Prostate gland (tissue), 2 donors: Measurements from ENCODE around the gene ATL3. TPM values are rescaled to one million over a fixed set of nuclear protein-coding genes. Genes with fewer than 3 reads are reported as not detected.
"Not testable (repeated sequence)": the region's sequence is repeated elsewhere in the genome, so short reads cannot be mapped to it uniquely, and the experiment has no call there.

ENCODE experiments used
- DNase-seq: peaks from one replicate; pipeline ENCODE4 v3.0.0-alpha.2; 2019; ENCODE audit warnings: low spot score
- H3K27ac ChIP-seq, 2 donors: fragments of 200-600 bp; sonication (generic); 2 replicates each; pipeline ENCODE4 v1.5.1; 2017 to 2019
- H3K27me3 ChIP-seq: fragments of 200-600 bp; sonication (generic); replicated peaks from 2 replicates; pipeline ENCODE4 v1.5.1; 2019; ENCODE audit not compliant: insufficient read depth
- H3K36me3 ChIP-seq, 2 donors: fragments of 200-600 bp; sonication (generic); 1 replicate in 1 of 2; 2 replicates in 1 of 2; pipeline versions ENCODE4 v1.5.1 to v1.8.1; 2017 to 2019
- H3K4me1 ChIP-seq: fragments of 200-600 bp; sonication (generic); replicated peaks from 2 replicates; pipeline ENCODE4 v1.5.1; 2019
- H3K4me3 ChIP-seq, 2 donors: fragments of 200-600 bp; sonication (generic); 2 replicates each; pipeline ENCODE4 v1.5.1; 2017 to 2019
- H3K9me3 ChIP-seq: fragments of 200-600 bp; sonication (generic); 2 replicates; pipeline ENCODE4 v1.5.1; 2017
- CTCF ChIP-seq, 4 experiments: fragments of 200-600 bp in 2 of 4; fragments of 450-650 bp in 2 of 4; sonication (generic) in 2 of 4; IDR thresholded peaks; 1 replicate in 3 of 4; 2 replicates in 1 of 4; pipeline ENCODE4 v1.5.1; 2016 to 2019; ENCODE audit warnings: antibody characterized with exemption in 4 of 4, mild to moderate bottlenecking in 2 of 4, moderate library complexity in 2 of 4
- POLR2A ChIP-seq: fragments of 450-650 bp; IDR thresholded peaks from one replicate; pipeline ENCODE4 v1.6.1; 2016; ENCODE audit warnings: antibody characterized with exemption, mild to moderate bottlenecking
- POLR2AphosphoS5 ChIP-seq: sonication (generic); formaldehyde crosslinking; IDR thresholded peaks from one replicate; pipeline ENCODE4 v1.6.1; 2017; ENCODE audit warnings: antibody characterized with exemption
- WGBS: methylation state at CpG from one replicate; pipeline ENCODE4 v1.1.5; 2018; 5-methylcytosine and 5-hydroxymethylcytosine counted together
- intact Hi-C: fragments of 100-400 bp; cut with DNase I; formaldehyde crosslinking; loops from one replicate; pipeline ENCODE4 v1.14.2; 2022
- total RNA-seq, 2 donors: library from RNA; depleted of rRNA; stranded (reverse); fragments of >200 nt; gene quantifications; one replicate each; pipeline ENCODE4 v1.1.0, GENCODE V29; 2016

ATL3 gene
- total RNA-seq, 2 donors from 2014 or later, result 46.7 to 64.3 TPM

- no peak for DNase-seq
- Histone ChIP-seq H3K27ac (no peak overlapping the region), H3K36me3 (no peaks in the 10 kb centered on the region), H3K27me3 (no peaks in the 10 kb centered on the region), H3K4me3 (no peak overlapping the region), H3K4me1 (peaks cover 4% of the 10 kb centered on the region), H3K9me3 (no peaks in the 10 kb centered on the region)
- intact Hi-C loops, result loop anchor here (10.0 kb wide), 1 partner anchor 47 kb away; no protein-coding TSS in a partner anchor
- TF ChIP-seq POLR2AphosphoS5 (no peak), POLR2A (no peak), CTCF (IDR thresholded peaks at IDR 0.05) (no peak)
- WGBS, result 81% methylated on average over 1 of the region's 1 CpG
Observed at GRCh38 chr11:63687845-63688244, 16.7 kb upstream of the ATL3 start.

GRCh38 chr11:63686926-63687325 is 15.8 kb upstream of the ATL3 start:
- Histone ChIP-seq H3K4me1 (peaks cover 4% of the 10 kb centered on the region), H3K27ac (no peak overlapping the region), H3K27me3 (no peaks in the 10 kb centered on the region), H3K4me3 (no peak overlapping the region), H3K9me3 (no peaks in the 10 kb centered on the region), H3K36me3 (no peaks in the 10 kb centered on the region)
- intact Hi-C loops, result loop anchor here (10.0 kb wide), 1 partner anchor 48 kb away; no protein-coding TSS in a partner anchor
- TF ChIP-seq POLR2AphosphoS5 (no peak), POLR2A (no peak), CTCF (IDR thresholded peaks at IDR 0.05) (no peak)
- 36% methylated on average over 2 of the region's 2 CpGs for WGBS
- DNase-seq, result no peak

GRCh38 chr11:63685158-63685721 is 14.1 kb upstream of the ATL3 start:
- H3K36me3 ChIP-seq, H3K27me3 ChIP-seq, H3K4me1 ChIP-seq, H3K9me3 ChIP-seq, H3K4me3 ChIP-seq, DNase-seq, H3K27ac ChIP-seq: not testable (repeated sequence)
- WGBS, result 86% methylated on average over 7 of the region's 7 CpGs
- intact Hi-C loops, result loop anchor here (10.0 kb wide), 1 partner anchor 50 kb away; no protein-coding TSS in a partner anchor

- H3K4me1 ChIP-seq, result peaks cover 4% of the 10 kb centered on the region
- peak overlapping the region; percentile 76 to 89 for H3K4me3 ChIP-seq
- no peaks in the 10 kb centered on the region for H3K9me3 ChIP-seq
- no peak for DNase-seq
- TF ChIP-seq CTCF (IDR thresholded peaks at IDR 0.05) (no peak), POLR2AphosphoS5 (no peak), POLR2A (no peak)
- intact Hi-C loops, result loop anchor here (10.0 kb wide), 1 partner anchor 51 kb away; no protein-coding TSS in a partner anchor
- H3K36me3 ChIP-seq, result no peaks in the 10 kb centered on the region
- 73% methylated on average over 8 of the region's 8 CpGs for WGBS
- no peaks in the 10 kb centered on the region for H3K27me3 ChIP-seq
- peak overlapping the region; percentile 92 to 97 for H3K27ac ChIP-seq
Observed at GRCh38 chr11:63683133-63683991, 12.2 kb upstream of the ATL3 start.

GRCh38 chr11:63682066-63683021 is 11.2 kb upstream of the ATL3 start:
- TF ChIP-seq CTCF (IDR thresholded peaks at IDR 0.05) (peak in 2 of 4 experiments; percentile 20 to 53), POLR2A (no peak)
- 2% methylated on average over 19 of the region's 19 CpGs for WGBS
- H3K4me3 ChIP-seq, result peak overlapping the region; percentile 76 to 89
- H3K4me1 ChIP-seq, result peaks cover 4% of the 10 kb centered on the region
- no peak for DNase-seq
- intact Hi-C loops, result loop anchor here (10.0 kb wide), 1 partner anchor 52 kb away; no protein-coding TSS in a partner anchor
- no peaks in the 10 kb centered on the region for H3K36me3 ChIP-seq
- no peaks in the 10 kb centered on the region for H3K27me3 ChIP-seq
- no peaks in the 10 kb centered on the region for H3K9me3 ChIP-seq
- peak overlapping the region; percentile 92 to 97 for H3K27ac ChIP-seq
